ENCODE measurements around the gene CCDC177.

DNA sequence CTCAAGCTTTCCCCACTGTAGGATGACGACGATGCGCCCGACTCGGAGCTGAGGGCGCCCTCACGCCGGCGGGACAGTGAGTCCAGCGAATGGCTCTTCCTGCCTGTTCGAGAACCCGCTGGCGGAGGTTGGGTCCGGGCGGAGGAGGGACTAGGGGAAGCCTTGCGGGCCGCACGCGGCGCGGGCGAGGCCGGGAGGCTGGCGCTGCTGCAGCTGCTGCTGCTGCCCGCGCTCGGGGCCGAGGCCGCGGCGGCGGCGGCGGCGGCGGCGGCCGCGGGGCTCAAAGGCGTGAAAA is 1.9 kb downstream of the CCDC177 start:
- TF ChIP-seq EZH2phosphoT487 (IDR thresholded peaks at IDR 0.05; ENCODE audit: insufficient read depth, low read depth) (no peak), EZH2 (IDR thresholded peaks at IDR 0.05; ENCODE audit: insufficient read depth, poor library complexity, severe bottlenecking) (no peak)
